IMR-90 (cell line): ENCODE measurements around the gene THYN1.

Experiments
- BHLHE40 ChIP-seq: fragments of 150-350 bp; IDR thresholded peaks from 2 replicates; pipeline ENCODE4 v1.6.1; 2016; ENCODE audit warnings: mild to moderate bottlenecking, low read depth, low read length
- CHD1 ChIP-seq: IDR thresholded peaks from 2 replicates; pipeline ENCODE4 v1.6.1; 2012; ENCODE audit warnings: low read depth, low read length, improper control_type of control experiment
- MAFK ChIP-seq: IDR thresholded peaks from 2 replicates; pipeline ENCODE4 v1.6.1; 2012; ENCODE audit warnings: low read depth, low read length, improper control_type of control experiment
- POLR2A ChIP-seq: IDR thresholded peaks from 2 replicates; pipeline ENCODE4 v1.6.1; 2012; ENCODE audit warnings: mild to moderate bottlenecking, low read depth, low read length
- RAD21 ChIP-seq: IDR thresholded peaks from 2 replicates; pipeline ENCODE4 v1.6.1; 2012; ENCODE audit warnings: low read length, improper control_type of control experiment
- RFX5 ChIP-seq: IDR thresholded peaks from 2 replicates; pipeline ENCODE4 v1.8.0; 2012; ENCODE audit warnings: low read depth, mild to moderate bottlenecking, low read length, moderate library complexity
- SMC3 ChIP-seq: fragments of 150-350 bp; IDR thresholded peaks from 2 replicates; pipeline ENCODE4 v1.6.1; 2016; ENCODE audit warnings: low read depth, mild to moderate bottlenecking, antibody characterized with exemption, low read length, moderate library complexity
- TF ChIP-seq, protein P1 (sequence below): conservative IDR thresholded peaks from 2 replicates; pipeline ENCODE4 v1.5.1; 2012; ENCODE audit warnings: mild to moderate bottlenecking, low read depth, low read length, improper control_type of control experiment
- TF ChIP-seq, protein P2 (sequence below): fragments of 150-350 bp; IDR thresholded peaks from 2 replicates; pipeline ENCODE4 v1.6.1; 2017; ENCODE audit warnings: mild to moderate bottlenecking, antibody characterized with exemption, low read length, low read depth

DNA sequence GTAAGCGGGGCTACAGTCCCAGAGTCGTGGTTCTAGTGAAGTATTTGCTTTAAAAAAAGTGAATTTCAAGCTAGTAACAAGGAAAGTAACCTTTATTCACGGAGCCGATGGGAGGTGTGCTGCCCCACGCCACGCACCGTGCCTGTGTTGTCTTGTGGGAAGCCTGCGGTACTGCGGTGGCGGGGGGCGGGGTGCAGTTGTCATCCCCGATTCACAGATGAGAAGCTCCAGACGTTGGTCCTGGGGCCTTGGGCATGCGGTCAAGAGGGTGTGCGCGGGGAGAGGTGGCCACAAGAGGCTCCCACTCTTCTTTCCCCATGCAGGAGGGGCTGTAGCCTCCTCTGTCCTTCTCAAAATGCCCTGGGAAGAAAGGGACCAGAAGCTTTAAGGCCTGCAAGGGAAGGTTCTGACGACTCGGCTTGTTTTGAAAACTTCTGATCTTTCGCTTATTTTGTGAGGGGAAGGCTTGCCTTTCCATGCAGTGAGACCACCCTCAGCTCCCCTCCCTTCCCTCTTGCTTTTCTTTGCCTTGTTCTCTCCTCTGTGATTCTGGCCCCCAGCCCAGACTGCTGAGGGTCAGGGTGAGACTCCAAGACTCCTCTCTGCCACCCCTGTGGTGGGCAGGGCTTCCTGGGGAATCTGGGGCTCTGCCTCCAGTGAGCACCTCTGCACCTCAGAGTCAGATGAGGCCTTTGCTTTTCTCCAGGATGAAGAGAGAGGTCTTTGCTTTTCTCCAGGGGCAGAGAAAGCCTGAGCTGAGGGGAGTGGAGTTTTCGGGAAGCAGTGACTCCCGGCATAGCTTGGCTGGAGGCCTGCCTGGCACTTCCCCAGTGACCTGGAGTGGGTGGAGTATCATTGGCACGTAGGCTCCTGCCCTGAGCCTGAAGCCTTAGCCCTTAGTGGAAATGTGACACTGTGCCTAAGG lies 29.2 kb upstream of the THYN1 start:
- TF ChIP-seq POLR2A (no peak), MAFK (no peak), RFX5 (no peak), CHD1 (no peak), BHLHE40 (no peak), SMC3 (no peak), RAD21 (no peak)
- TF ChIP-seq, protein P1, sequence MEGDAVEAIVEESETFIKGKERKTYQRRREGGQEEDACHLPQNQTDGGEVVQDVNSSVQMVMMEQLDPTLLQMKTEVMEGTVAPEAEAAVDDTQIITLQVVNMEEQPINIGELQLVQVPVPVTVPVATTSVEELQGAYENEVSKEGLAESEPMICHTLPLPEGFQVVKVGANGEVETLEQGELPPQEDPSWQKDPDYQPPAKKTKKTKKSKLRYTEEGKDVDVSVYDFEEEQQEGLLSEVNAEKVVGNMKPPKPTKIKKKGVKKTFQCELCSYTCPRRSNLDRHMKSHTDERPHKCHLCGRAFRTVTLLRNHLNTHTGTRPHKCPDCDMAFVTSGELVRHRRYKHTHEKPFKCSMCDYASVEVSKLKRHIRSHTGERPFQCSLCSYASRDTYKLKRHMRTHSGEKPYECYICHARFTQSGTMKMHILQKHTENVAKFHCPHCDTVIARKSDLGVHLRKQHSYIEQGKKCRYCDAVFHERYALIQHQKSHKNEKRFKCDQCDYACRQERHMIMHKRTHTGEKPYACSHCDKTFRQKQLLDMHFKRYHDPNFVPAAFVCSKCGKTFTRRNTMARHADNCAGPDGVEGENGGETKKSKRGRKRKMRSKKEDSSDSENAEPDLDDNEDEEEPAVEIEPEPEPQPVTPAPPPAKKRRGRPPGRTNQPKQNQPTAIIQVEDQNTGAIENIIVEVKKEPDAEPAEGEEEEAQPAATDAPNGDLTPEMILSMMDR, result no peak
- TF ChIP-seq, protein P2, sequence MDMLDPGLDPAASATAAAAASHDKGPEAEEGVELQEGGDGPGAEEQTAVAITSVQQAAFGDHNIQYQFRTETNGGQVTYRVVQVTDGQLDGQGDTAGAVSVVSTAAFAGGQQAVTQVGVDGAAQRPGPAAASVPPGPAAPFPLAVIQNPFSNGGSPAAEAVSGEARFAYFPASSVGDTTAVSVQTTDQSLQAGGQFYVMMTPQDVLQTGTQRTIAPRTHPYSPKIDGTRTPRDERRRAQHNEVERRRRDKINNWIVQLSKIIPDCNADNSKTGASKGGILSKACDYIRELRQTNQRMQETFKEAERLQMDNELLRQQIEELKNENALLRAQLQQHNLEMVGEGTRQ, result no peak
